Endometrial microvascular endothelial cells (primary cell): ENCODE results near the gene PCDHGA11. TPM values are rescaled to one million over a fixed set of nuclear protein-coding genes. Genes with fewer than 3 reads are reported as not detected.
"Not testable (repeated sequence)": the region's sequence is repeated elsewhere in the genome, so short reads cannot be mapped to it uniquely, and the experiment has no call there.

Source experiments
- in situ Hi-C: cut with HindIII; loops from 2 replicates; pipeline ENCODE4 v1.10.0; 2017; ENCODE audit warnings: low sequenced_read_pairs, low pct_unique_long_range_greater_than_20kb; ENCODE audit errors: inconsistent ontology term
- total RNA-seq: library from RNA; depleted of rRNA; stranded (reverse); fragments of >200 nt; gene quantifications from one replicate; pipeline ENCODE4 v1.2.3, GENCODE V29; 2015; ENCODE audit errors: inconsistent ontology term

PCDHGA11 gene
- total RNA-seq = 4.5 TPM

DNA sequence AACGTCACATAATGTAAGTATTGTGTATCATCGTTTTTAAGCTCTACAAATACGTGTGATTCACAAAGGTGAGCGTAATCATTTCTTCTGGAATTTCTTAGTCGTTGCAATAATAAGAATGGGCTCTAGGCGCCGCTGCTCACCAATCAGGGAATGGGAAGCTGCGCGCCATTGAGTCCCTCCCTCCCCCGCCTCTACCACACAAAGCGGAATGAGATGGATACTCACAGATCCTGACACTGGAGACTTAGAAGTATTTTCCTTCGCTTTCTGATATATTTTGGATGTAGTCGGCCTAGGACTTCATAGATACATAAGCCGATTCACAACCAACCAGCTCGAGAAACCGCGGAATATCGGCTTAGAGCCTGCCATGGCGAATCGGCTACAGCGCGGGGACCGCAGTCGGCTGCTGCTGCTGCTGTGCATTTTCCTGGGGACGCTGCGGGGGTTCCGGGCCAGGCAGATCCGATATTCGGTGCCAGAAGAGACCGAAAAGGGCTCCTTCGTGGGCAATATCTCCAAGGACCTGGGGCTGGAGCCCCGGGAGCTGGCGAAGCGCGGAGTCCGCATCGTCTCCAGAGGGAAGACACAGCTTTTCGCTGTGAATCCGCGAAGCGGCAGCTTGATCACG lies at the start of gene PCDHGA11:
TSS of gene PCDHGA11 (plus strand) at position 197 of the 634 bp plus-strand sequence. CDS start at position 374, 177 bp downstream.
- in situ Hi-C loops = no loop called here

DNA sequence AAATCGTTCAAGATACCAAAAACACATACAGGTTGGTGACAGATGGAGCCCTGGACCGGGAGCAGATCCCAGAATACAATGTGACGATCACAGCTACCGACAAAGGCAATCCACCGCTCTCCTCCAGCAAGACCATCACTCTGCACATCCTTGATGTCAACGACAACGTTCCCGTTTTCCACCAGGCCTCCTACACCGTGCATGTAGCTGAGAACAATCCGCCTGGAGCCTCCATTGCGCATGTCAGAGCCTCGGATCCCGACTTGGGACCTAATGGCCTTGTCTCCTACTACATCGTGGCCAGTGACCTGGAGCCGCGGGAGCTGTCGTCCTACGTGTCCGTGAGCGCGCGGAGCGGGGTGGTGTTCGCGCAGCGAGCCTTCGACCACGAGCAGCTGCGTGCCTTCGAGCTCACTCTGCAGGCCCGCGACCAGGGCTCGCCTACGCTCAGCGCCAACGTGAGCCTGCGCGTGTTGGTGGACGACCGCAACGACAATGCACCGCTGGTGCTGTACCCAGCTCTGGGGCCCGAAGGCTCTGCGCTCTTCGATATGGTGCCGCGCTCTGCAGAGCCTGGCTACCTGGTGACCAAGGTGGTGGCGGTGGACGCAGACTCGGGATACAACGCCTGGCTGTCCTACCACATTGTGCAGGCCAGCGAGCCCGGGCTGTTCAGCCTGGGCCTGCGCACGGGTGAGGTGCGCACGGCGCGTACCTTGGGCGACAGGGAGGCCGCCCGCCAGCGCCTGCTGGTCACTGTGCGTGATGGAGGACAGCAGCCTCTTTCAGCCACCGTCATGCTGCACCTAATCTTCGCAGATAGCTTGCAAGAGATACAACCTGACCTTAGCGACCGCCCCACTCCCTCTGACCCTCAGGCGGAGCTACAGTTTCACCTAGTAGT lies 49.0 kb upstream of the PCDHGA11 start:
- in situ Hi-C loops = no loop called here

DNA sequence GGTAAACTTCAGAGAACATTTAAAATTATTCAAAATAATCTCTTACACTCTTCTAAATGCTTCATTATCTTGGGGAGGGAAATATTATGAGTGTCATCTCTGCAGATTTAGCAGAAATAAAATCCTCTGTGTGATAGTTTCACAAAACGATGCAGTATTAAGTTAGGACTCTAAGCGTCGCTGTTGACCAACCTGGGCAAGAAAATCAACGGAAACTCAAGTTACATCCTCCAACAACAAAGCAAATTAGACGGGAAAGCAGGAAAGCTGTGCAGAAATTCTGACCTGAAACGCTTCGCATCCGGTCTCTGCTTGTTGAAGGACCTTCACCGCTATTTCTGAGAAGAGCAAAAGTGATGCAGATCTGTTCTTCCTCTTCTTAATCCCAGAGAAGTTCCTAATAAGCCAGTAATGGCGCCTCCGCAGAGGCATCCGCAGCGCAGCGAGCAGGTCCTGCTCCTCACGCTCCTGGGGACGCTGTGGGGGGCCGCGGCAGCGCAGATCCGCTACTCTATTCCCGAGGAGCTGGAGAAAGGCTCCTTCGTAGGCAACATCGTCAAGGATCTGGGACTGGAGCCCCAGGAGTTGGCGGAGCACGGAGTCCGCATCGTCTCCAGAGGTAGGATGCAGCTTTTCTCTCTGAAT lies 47.1 kb upstream of the PCDHGA11 start, which contains the start of gene PCDHGA6:
TSS of gene PCDHGA6 (plus strand) at position 219 of the 645 bp plus-strand sequence. CDS start at position 412, 193 bp downstream.
- in situ Hi-C loops = no loop called here

DNA sequence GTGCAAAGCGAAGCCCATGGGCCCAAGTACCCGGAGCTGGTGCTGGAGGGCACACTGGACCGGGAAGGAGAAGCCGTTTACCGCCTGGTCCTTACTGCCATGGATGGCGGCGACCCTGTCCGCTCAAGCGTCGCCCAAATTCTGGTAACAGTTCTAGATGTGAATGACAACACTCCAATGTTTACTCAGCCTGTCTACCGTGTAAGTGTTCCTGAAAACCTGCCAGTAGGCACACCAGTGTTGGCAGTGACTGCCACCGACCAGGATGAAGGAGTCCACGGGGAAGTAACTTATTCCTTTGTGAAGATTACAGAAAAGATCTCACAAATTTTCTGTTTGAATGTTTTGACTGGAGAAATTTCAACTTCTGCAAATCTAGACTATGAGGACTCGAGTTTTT lies 46.2 kb upstream of the PCDHGA11 start:
- in situ Hi-C loops = no loop called here

- in situ Hi-C loops = not testable (repeated sequence)
Measured at GRCh38 chr5:141375444-141376155, 45.3 kb upstream of the PCDHGA11 start.

- in situ Hi-C loops = no loop called here
Measured at GRCh38 chr5:141382469-141383294, 38.2 kb upstream of the PCDHGA11 start, which contains the start of gene PCDHGA7. PCDHGA7 (plus strand) TSS chr5:141382742; CDS start chr5:141382900, 158 bp downstream.

DNA sequence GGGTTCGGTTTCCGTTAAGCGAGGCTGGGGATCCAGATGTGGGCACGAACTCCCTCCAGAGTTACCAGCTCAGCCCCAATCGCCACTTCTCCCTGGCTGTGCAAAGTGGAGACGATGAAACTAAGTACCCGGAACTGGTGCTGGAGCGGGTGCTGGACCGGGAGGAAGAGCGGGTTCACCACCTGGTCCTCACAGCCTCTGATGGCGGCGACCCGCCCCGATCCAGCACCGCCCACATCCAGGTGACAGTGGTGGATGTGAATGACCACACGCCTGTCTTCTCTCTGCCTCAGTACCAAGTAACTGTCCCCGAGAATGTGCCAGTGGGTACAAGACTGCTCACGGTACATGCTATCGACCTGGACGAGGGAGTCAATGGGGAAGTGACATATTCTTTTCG lies 37.5 kb upstream of the PCDHGA11 start:
- in situ Hi-C loops = no loop called here

GRCh38 chr5:141384471-141385267 lies 36.2 kb upstream of the PCDHGA11 start:
- in situ Hi-C loops = no loop called here

DNA sequence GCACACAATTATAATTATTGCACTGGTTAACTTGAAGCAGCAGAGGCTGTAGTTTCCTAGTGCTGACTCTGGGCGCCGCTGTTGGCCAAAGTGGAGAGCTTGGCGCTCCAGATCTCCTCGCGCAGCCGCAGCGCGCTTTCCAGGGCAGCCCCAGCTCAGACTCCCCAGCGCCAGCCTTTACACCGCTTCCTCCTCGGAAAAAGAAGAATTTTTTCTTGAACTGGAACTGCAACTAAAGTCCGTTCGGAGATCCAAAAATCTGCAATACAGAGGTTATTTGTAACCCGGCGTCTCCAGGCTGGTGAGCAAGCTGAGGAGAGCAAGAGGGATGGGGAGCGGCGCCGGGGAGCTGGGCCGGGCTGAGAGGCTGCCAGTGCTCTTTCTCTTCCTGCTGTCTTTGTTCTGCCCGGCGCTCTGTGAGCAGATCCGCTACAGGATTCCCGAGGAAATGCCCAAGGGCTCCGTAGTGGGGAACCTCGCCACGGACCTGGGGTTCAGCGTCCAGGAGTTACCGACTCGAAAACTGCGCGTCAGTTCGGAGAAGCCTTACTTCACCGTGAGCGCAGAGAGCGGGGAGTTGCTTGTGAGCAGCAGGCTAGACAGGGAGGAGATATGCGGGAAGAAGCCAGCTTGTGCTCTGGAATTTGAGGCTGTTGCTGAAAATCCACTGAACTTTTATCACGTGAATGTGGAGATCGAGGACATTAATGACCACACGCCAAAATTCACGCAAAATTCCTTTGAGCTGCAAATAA lies 33.1 kb upstream of the PCDHGA11 start, which contains the start of gene PCDHGB4:
TSS of gene PCDHGB4 (plus strand) at position 142 of the 755 bp plus-strand sequence. CDS start at position 329, 187 bp downstream.
- in situ Hi-C loops = not testable (repeated sequence)

DNA sequence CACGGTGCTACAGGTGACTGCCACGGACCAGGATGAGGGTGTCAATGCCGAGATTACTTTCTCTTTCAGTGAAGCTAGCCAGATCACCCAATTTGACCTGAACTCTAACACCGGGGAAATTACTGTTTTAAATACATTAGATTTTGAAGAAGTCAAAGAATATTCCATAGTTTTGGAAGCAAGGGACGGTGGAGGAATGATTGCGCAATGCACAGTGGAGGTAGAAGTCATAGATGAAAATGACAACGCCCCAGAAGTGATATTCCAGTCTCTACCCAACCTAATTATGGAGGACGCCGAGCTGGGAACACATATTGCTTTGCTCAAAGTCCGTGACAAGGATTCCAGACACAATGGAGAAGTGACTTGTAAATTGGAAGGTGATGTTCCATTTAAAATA lies 32.2 kb upstream of the PCDHGA11 start:
- in situ Hi-C loops = no loop called here

- in situ Hi-C loops = no loop called here
Measured at GRCh38 chr5:141389153-141390042, 31.5 kb upstream of the PCDHGA11 start.

- in situ Hi-C loops = no loop called here
Measured at GRCh38 chr5:141392429-141393198, 28.2 kb upstream of the PCDHGA11 start, which contains the start of gene PCDHGA8. PCDHGA8 (plus strand) TSS chr5:141392633; CDS start chr5:141392814, 181 bp downstream.

DNA sequence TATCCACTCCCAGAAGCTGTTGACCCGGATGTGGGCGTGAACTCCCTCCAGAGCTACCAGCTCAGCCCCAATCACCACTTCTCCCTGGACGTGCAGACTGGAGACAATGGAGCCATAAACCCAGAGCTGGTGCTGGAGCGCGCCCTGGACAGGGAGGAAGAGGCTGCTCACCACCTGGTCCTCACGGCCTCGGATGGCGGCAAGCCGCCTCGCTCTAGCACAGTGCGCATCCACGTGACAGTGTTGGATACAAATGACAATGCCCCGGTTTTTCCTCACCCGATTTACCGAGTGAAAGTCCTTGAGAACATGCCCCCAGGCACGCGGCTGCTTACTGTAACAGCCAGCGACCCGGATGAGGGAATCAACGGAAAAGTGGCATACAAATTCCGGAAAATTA lies 27.6 kb upstream of the PCDHGA11 start:
- in situ Hi-C loops = no loop called here

DNA sequence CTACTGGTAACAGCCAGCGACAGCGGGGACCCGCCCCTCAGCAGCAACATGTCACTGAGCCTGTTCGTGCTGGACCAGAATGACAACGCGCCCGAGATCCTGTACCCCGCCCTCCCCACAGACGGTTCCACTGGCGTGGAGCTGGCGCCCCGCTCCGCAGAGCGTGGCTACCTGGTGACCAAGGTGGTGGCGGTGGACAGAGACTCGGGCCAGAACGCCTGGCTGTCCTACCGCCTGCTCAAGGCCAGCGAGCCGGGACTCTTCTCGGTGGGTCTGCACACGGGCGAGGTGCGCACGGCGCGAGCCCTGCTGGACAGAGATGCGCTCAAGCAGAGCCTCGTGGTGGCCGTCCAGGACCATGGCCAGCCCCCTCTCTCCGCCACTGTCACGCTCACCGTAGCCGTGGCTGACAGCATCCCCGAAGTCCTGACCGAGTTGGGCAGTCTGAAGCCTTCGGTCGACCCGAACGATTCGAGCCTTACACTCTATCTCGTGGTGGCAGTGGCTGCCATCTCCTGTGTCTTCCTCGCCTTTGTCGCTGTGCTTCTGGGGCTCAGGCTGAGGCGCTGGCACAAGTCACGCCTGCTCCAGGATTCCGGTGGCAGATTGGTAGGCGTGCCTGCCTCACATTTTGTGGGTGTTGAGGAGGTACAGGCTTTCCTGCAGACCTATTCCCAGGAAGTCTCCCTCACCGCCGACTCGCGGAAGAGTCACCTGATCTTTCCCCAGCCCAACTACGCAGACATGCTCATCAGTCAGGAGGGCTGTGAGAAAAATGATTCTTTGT lies 26.3 kb upstream of the PCDHGA11 start:
- in situ Hi-C loops = not testable (repeated sequence)
